HEK293T (cell line): ENCODE results near the gene KCNJ15.

ENCODE experiments used
- FOXA1 ChIP-seq: fragments of 450-650 bp; IDR thresholded peaks from 2 replicates; pipeline ENCODE4 v1.6.1; 2016; ENCODE audit warnings: mild to moderate bottlenecking
- FOXM1 ChIP-seq: fragments of 450-650 bp; IDR thresholded peaks from 2 replicates; pipeline ENCODE4 v1.6.1; 2017; ENCODE audit warnings: mild to moderate bottlenecking, borderline replicate concordance
- SUZ12 ChIP-seq: fragments of 450-650 bp; IDR thresholded peaks from 2 replicates; pipeline ENCODE4 v1.6.1; 2016; ENCODE audit warnings: mild to moderate bottlenecking
- ZNF384 ChIP-seq: fragments of 450-650 bp; IDR thresholded peaks from 2 replicates; pipeline ENCODE4 v1.6.1; 2016

GRCh38 chr21:38323721-38324531 is 67.1 kb downstream of the KCNJ15 start:
- TF ChIP-seq SUZ12: no peak
- TF ChIP-seq ZNF384: no peak
- TF ChIP-seq FOXM1: no peak
- no peak for TF ChIP-seq FOXA1
